Measurements from ENCODE around the gene DOCK7. TPM values are rescaled to one million over a fixed set of nuclear protein-coding genes. Genes with fewer than 3 reads are reported as not detected.

The DOCK7 gene
- total and polyA plus RNA-seq, 4 donors = 5.6 to 35.1 (median 21.7) TPM

DNA sequence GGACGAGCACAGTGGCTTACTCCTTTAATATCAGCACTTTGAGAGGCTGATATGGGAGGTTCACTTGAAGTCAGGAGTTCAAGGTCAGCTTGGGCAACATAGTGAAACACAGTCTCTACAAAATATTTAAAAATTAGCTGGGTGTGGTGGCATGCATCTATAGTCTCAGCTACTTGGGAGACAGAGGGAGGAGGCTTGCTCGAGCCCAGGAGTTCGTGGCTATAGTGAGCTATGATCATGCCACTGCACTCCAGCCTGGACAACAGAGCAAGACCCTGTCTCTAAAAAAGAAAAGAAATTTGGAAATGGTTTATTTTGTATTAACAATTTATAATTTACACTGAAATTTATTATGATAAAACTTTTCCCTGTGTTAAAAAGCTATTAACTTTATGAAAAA, 92.5 kb downstream of the DOCK7 start:
- 72% methylated on average over 3 of the region's 3 CpGs for WGBS
- TF ChIP-seq, protein P1, sequence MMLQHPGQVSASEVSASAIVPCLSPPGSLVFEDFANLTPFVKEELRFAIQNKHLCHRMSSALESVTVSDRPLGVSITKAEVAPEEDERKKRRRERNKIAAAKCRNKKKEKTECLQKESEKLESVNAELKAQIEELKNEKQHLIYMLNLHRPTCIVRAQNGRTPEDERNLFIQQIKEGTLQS (IDR thresholded peaks at IDR 0.05) = no peak
- TF ChIP-seq HNF4G (IDR thresholded peaks at IDR 0.05) = no peak
- TF ChIP-seq RAD21 (IDR thresholded peaks at IDR 0.05) = no peak
- no peak for TF ChIP-seq NR2F2 (IDR thresholded peaks at IDR 0.05)
- TF ChIP-seq, protein P2, sequence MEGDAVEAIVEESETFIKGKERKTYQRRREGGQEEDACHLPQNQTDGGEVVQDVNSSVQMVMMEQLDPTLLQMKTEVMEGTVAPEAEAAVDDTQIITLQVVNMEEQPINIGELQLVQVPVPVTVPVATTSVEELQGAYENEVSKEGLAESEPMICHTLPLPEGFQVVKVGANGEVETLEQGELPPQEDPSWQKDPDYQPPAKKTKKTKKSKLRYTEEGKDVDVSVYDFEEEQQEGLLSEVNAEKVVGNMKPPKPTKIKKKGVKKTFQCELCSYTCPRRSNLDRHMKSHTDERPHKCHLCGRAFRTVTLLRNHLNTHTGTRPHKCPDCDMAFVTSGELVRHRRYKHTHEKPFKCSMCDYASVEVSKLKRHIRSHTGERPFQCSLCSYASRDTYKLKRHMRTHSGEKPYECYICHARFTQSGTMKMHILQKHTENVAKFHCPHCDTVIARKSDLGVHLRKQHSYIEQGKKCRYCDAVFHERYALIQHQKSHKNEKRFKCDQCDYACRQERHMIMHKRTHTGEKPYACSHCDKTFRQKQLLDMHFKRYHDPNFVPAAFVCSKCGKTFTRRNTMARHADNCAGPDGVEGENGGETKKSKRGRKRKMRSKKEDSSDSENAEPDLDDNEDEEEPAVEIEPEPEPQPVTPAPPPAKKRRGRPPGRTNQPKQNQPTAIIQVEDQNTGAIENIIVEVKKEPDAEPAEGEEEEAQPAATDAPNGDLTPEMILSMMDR (IDR thresholded peaks at IDR 0.05; ENCODE audit: low read depth, low read length, missing input control) = no peak
- no peak for TF ChIP-seq FOXA1 (IDR thresholded peaks at IDR 0.05)
- no peak for TF ChIP-seq TAF1 (conservative IDR thresholded peaks at IDR 0.05)
- no peak for TF ChIP-seq SP1 (IDR thresholded peaks at IDR 0.05)
- no peak for TF ChIP-seq YY1 (IDR thresholded peaks at IDR 0.05)
- TF ChIP-seq JUND (IDR thresholded peaks at IDR 0.05) = no peak
- TF ChIP-seq EGR1 (IDR thresholded peaks at IDR 0.05; ENCODE audit: low read depth in 2 of 2) = no peak
- no peak for TF ChIP-seq GABPA (IDR thresholded peaks at IDR 0.05 in 1 of 2, conservative IDR thresholded peaks at IDR 0.05 in 1 of 2)
- TF ChIP-seq, protein P3, sequence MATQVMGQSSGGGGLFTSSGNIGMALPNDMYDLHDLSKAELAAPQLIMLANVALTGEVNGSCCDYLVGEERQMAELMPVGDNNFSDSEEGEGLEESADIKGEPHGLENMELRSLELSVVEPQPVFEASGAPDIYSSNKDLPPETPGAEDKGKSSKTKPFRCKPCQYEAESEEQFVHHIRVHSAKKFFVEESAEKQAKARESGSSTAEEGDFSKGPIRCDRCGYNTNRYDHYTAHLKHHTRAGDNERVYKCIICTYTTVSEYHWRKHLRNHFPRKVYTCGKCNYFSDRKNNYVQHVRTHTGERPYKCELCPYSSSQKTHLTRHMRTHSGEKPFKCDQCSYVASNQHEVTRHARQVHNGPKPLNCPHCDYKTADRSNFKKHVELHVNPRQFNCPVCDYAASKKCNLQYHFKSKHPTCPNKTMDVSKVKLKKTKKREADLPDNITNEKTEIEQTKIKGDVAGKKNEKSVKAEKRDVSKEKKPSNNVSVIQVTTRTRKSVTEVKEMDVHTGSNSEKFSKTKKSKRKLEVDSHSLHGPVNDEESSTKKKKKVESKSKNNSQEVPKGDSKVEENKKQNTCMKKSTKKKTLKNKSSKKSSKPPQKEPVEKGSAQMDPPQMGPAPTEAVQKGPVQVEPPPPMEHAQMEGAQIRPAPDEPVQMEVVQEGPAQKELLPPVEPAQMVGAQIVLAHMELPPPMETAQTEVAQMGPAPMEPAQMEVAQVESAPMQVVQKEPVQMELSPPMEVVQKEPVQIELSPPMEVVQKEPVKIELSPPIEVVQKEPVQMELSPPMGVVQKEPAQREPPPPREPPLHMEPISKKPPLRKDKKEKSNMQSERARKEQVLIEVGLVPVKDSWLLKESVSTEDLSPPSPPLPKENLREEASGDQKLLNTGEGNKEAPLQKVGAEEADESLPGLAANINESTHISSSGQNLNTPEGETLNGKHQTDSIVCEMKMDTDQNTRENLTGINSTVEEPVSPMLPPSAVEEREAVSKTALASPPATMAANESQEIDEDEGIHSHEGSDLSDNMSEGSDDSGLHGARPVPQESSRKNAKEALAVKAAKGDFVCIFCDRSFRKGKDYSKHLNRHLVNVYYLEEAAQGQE (IDR thresholded peaks at IDR 0.05) = no peak
- TF ChIP-seq, protein P4, sequence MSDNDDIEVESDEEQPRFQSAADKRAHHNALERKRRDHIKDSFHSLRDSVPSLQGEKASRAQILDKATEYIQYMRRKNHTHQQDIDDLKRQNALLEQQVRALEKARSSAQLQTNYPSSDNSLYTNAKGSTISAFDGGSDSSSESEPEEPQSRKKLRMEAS (IDR thresholded peaks at IDR 0.05) = no peak
- TF ChIP-seq, protein P5, sequence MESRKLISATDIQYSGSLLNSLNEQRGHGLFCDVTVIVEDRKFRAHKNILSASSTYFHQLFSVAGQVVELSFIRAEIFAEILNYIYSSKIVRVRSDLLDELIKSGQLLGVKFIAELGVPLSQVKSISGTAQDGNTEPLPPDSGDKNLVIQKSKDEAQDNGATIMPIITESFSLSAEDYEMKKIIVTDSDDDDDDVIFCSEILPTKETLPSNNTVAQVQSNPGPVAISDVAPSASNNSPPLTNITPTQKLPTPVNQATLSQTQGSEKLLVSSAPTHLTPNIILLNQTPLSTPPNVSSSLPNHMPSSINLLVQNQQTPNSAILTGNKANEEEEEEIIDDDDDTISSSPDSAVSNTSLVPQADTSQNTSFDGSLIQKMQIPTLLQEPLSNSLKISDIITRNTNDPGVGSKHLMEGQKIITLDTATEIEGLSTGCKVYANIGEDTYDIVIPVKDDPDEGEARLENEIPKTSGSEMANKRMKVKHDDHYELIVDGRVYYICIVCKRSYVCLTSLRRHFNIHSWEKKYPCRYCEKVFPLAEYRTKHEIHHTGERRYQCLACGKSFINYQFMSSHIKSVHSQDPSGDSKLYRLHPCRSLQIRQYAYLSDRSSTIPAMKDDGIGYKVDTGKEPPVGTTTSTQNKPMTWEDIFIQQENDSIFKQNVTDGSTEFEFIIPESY (IDR thresholded peaks at IDR 0.05) = no peak
- TF ChIP-seq FOXA2 (IDR thresholded peaks at IDR 0.05) = no peak
- no peak for DNase-seq (ENCODE audit: low spot score)
- no peaks in the 10 kb centered on the region for H3K36me3 ChIP-seq (ENCODE audit: control insufficient read depth in 4 of 4, insufficient read depth in 3 of 4, low read depth in 1 of 4, low read length in 3 of 4)
- no peak overlapping the region for H3K4me3 ChIP-seq (ENCODE audit: low read depth in 1 of 3, low read length in 3 of 3)
- no peak overlapping the region for H3K9ac ChIP-seq (ENCODE audit: low read depth in 1 of 2, low read length in 2 of 2)
- H3K9me3 ChIP-seq (ENCODE audit: control insufficient read depth in 4 of 4, low read length in 3 of 4) = no peaks in the 10 kb centered on the region
- no peak overlapping the region for H3K27ac ChIP-seq (ENCODE audit: low read depth in 1 of 2, low read length in 2 of 2)
- no peaks in the 10 kb centered on the region for H3K27me3 ChIP-seq (ENCODE audit: control insufficient read depth in 4 of 4, insufficient read depth in 4 of 4, low read length in 3 of 4)
- H3K4me1 ChIP-seq (ENCODE audit: control insufficient read depth in 4 of 4, insufficient read depth in 4 of 4, low read length in 3 of 4) = peaks cover 1 to 30% (median 16%) of the 10 kb centered on the region in 4 donors

All from liver (tissue), 9 donors.